H9 (cell line): ENCODE measurements around the gene NEK11. TPM values are rescaled to one million over a fixed set of nuclear protein-coding genes. Genes with fewer than 3 reads are reported as not detected.

Experiments
- DNase-seq: peaks from one replicate; pipeline ENCODE4 v3.0.0-alpha.2; 2017
- H2AFZ ChIP-seq: one replicate; pipeline ENCODE4 v1.6.1; 2013; ENCODE audit warnings: mild to moderate bottlenecking, low read length, control low read depth, moderate library complexity
- H2AK5ac ChIP-seq: 2 replicates; pipeline ENCODE4 v1.6.1; 2013; ENCODE audit warnings: low read length, control low read depth, mixed read lengths; ENCODE audit not compliant: insufficient read length
- H2BK120ac ChIP-seq: one replicate; pipeline ENCODE4 v1.6.1; 2013; ENCODE audit warnings: low read depth, mild to moderate bottlenecking, low read length, control low read depth, inconsistent platforms; ENCODE audit not compliant: poor library complexity, severe bottlenecking
- H2BK12ac ChIP-seq: 2 replicates; pipeline ENCODE4 v1.6.1; 2013; ENCODE audit warnings: low read length, control low read depth, mixed read lengths, low read depth; ENCODE audit not compliant: insufficient read length
- H2BK15ac ChIP-seq: 2 replicates; pipeline ENCODE4 v1.6.1; 2013; ENCODE audit warnings: low read depth, low read length, control low read depth
- H2BK20ac ChIP-seq: one replicate; pipeline ENCODE4 v1.6.1; 2013; ENCODE audit warnings: low read depth, mild to moderate bottlenecking, low read length, control low read depth, inconsistent platforms; ENCODE audit not compliant: poor library complexity, severe bottlenecking
- H2BK5ac ChIP-seq: 2 replicates; pipeline ENCODE4 v1.6.1; 2013; ENCODE audit warnings: low read length, control low read depth, mixed read lengths; ENCODE audit not compliant: insufficient read length
- H3K14ac ChIP-seq: 2 replicates; pipeline ENCODE4 v1.6.1; 2013; ENCODE audit warnings: low read length, control low read depth; ENCODE audit not compliant: insufficient read depth
- H3K18ac ChIP-seq: 2 replicates; pipeline ENCODE4 v1.6.1; 2013; ENCODE audit warnings: low read depth, mild to moderate bottlenecking, mixed read lengths, low read length, control low read depth; ENCODE audit not compliant: insufficient read length
- H3K23ac ChIP-seq: 2 replicates; pipeline ENCODE4 v1.6.1; 2013; ENCODE audit warnings: low read length, control low read depth, mixed read lengths, low read depth; ENCODE audit not compliant: insufficient read length
- H3K23me2 ChIP-seq: 2 replicates; pipeline ENCODE4 v1.6.1; 2013; ENCODE audit warnings: low read depth, mild to moderate bottlenecking, mixed read lengths, low read length, control low read depth; ENCODE audit not compliant: insufficient read length, poor library complexity, severe bottlenecking
- H3K27ac ChIP-seq: 2 replicates; pipeline ENCODE4 v1.5.1; 2013; ENCODE audit warnings: low read length, control low read depth, mixed read lengths, low read depth; ENCODE audit not compliant: insufficient read length
- H3K27me3 ChIP-seq: 2 replicates; pipeline ENCODE4 v1.6.1; 2013; ENCODE audit warnings: low read length, control low read depth, inconsistent platforms; ENCODE audit not compliant: insufficient read depth
- H3K4ac ChIP-seq: 2 replicates; pipeline ENCODE4 v1.6.1; 2013; ENCODE audit warnings: low read depth, mild to moderate bottlenecking, control low read depth, inconsistent platforms, low read length, moderate library complexity
- H3K4me1 ChIP-seq: 2 replicates; pipeline ENCODE4 v1.6.1; 2013; ENCODE audit warnings: low read length, control low read depth, inconsistent platforms; ENCODE audit not compliant: insufficient read depth
- H3K4me2 ChIP-seq: 2 replicates; pipeline ENCODE4 v1.6.1; 2013; ENCODE audit warnings: low read length, control low read depth, mixed read lengths; ENCODE audit not compliant: insufficient read length, insufficient read depth
- H3K56ac ChIP-seq: 2 replicates; pipeline ENCODE4 v1.6.1; 2013; ENCODE audit warnings: low read depth, mild to moderate bottlenecking, mixed read lengths, low read length, control low read depth; ENCODE audit not compliant: insufficient read length
- H3K79me1 ChIP-seq: 2 replicates; pipeline ENCODE4 v1.6.1; 2013; ENCODE audit warnings: low read depth, mild to moderate bottlenecking, moderate library complexity, low read length, control low read depth, inconsistent platforms; ENCODE audit not compliant: insufficient read depth, poor library complexity, severe bottlenecking
- H3K79me2 ChIP-seq: 2 replicates; pipeline ENCODE4 v1.6.1; 2013; ENCODE audit warnings: low read length, control low read depth, inconsistent platforms; ENCODE audit not compliant: insufficient read depth
- H3K9ac ChIP-seq: 2 replicates; pipeline ENCODE4 v1.6.1; 2013; ENCODE audit warnings: low read length, control low read depth, mixed read lengths; ENCODE audit not compliant: insufficient read length; ENCODE audit errors: extremely low read depth
- H3K9me3 ChIP-seq: one replicate; pipeline ENCODE4 v1.6.1; 2013; ENCODE audit warnings: low read depth, low read length, inconsistent platforms; ENCODE audit not compliant: control insufficient read depth
- H3T11ph ChIP-seq: one replicate; pipeline ENCODE4 v1.6.1; 2013; ENCODE audit warnings: mild to moderate bottlenecking, low read length, control low read depth, inconsistent platforms
- H4K20me1 ChIP-seq: one replicate; pipeline ENCODE4 v1.6.1; 2013; ENCODE audit not compliant: control insufficient read depth, insufficient read length, insufficient read depth
- H4K5ac ChIP-seq: 2 replicates; pipeline ENCODE4 v1.6.1; 2013; ENCODE audit warnings: low read depth, mild to moderate bottlenecking, mixed read lengths, low read length, control low read depth; ENCODE audit not compliant: insufficient read length
- H4K8ac ChIP-seq: replicated peaks from 2 replicates; pipeline ENCODE4 v1.6.1; 2013; ENCODE audit warnings: low read length, control low read depth, mixed read lengths, low read depth; ENCODE audit not compliant: insufficient read length
- H4K91ac ChIP-seq: 2 replicates; pipeline ENCODE4 v1.6.1; 2013; ENCODE audit warnings: low read depth, mild to moderate bottlenecking, moderate library complexity, mixed read lengths, low read length, control low read depth; ENCODE audit not compliant: insufficient read length
- H3K27ac Mint-ChIP-seq, 3 experiments: 2 replicates in 2 of 3; 3 replicates in 1 of 3; pipeline ENCODE4 v1.8.0; 2020 to 2021; ENCODE audit warnings: mixed read lengths in 3 of 3, mild to moderate bottlenecking in 1 of 3, moderate library complexity in 1 of 3
- H3K27me3 Mint-ChIP-seq: 2 replicates; pipeline ENCODE4 v1.8.0; 2021; ENCODE audit warnings: low read depth, mild to moderate bottlenecking, moderate library complexity, mixed read lengths
- H3K36me3 Mint-ChIP-seq, 3 experiments: 2 replicates in 2 of 3; 3 replicates in 1 of 3; pipeline ENCODE4 v1.8.0; 2020 to 2021; ENCODE audit warnings: low read depth in 3 of 3, mixed read lengths in 3 of 3; ENCODE audit not compliant: insufficient read depth in 1 of 3
- H3K4me1 Mint-ChIP-seq, 2 experiments: 2 replicates each; pipeline ENCODE4 v1.8.0; 2020; ENCODE audit warnings: mixed read lengths in 2 of 2
- H3K4me3 Mint-ChIP-seq, 2 experiments: 2 replicates in 1 of 2; 3 replicates in 1 of 2; pipeline ENCODE4 v1.8.0; 2020 to 2021; ENCODE audit warnings: mild to moderate bottlenecking in 2 of 2, mixed read lengths in 2 of 2, moderate library complexity in 1 of 2
- H3K9me3 Mint-ChIP-seq, 2 experiments: 2 replicates in 1 of 2; 3 replicates in 1 of 2; pipeline ENCODE4 v1.8.0; 2020; ENCODE audit warnings: mild to moderate bottlenecking in 2 of 2, mixed read lengths in 2 of 2, moderate library complexity in 1 of 2
- CTCF ChIP-seq: fragments of 200-600 bp; sonication (generic); conservative IDR thresholded peaks from 3 replicates; pipeline ENCODE4 v1.8.0; 2021; ENCODE audit warnings: antibody characterized with exemption, mild to moderate bottlenecking
- WGBS: extraction: QIAGEN DNeasy Blood & Tissue Kit; methylation state at CpG from one replicate; pipeline ENCODE4 v1.1.7; 2013; ENCODE audit warnings: missing lambda C conversion rate, low lambda C conversion rate, mixed read lengths; ENCODE audit not compliant: insufficient read length; ENCODE audit errors: extremely low coverage; 5-methylcytosine and 5-hydroxymethylcytosine counted together
- total RNA-seq: library from RNA; stranded (reverse); gene quantifications from 2 replicates; pipeline ENCODE4 v1.2.1, GENCODE V29; 2021

NEK11 gene
- total RNA-seq, 1 experiment from 2014 or later: 2.5 TPM

GRCh38 chr3:131082246-131082645 lies 55.6 kb downstream of the NEK11 start:
- Mint-ChIP-seq H3K36me3 (no peaks in the 10 kb centered on the region), H3K4me3 (no peak overlapping the region), H3K27ac (no peak overlapping the region), H3K4me1 (peaks cover 13 to 20% of the 10 kb centered on the region in 2 experiments), H3K9me3 (no peaks in the 10 kb centered on the region), H3K27me3 (no peaks in the 10 kb centered on the region)
- Histone ChIP-seq H2BK20ac (no peak overlapping the region), H3K79me1 (no peaks in the 10 kb centered on the region), H4K91ac (no peak overlapping the region), H3K27ac (no peak overlapping the region), H3K23ac (no peak overlapping the region), H2BK15ac (no peak overlapping the region), H3K4me1 (peaks cover 3% of the 10 kb centered on the region; the same call in 1 of the 2 replicates), H3K27me3 (no peaks in the 10 kb centered on the region), H3K4ac (no peak overlapping the region), H3K23me2 (no peaks in the 10 kb centered on the region), H3K14ac (no peak overlapping the region), H2BK120ac (no peak overlapping the region), H3K18ac (no peak overlapping the region), H4K8ac (no peak overlapping the region), H3K9ac (no peak overlapping the region), H2AK5ac (no peak overlapping the region), H2BK12ac (no peak overlapping the region), H2AFZ (no peak overlapping the region), H2BK5ac (no peak overlapping the region), H3K4me2 (no peak overlapping the region), H4K20me1 (no peaks in the 10 kb centered on the region), H3K9me3 (no peaks in the 10 kb centered on the region), H3K56ac (no peak overlapping the region), H4K5ac (no peak overlapping the region), H3K79me2 (no peaks in the 10 kb centered on the region), H3T11ph (no peak overlapping the region)
- DNase-seq: no peak
- no CpG with 5 or more reads among the region's 4 CpGs for WGBS
- TF ChIP-seq CTCF: no peak
